Measurements from ENCODE around the gene AIMP1.
"Not testable (repeated sequence)": the region's sequence is repeated elsewhere in the genome, so short reads cannot be mapped to it uniquely, and the experiment has no call there.

The AIMP1 gene

DNA sequence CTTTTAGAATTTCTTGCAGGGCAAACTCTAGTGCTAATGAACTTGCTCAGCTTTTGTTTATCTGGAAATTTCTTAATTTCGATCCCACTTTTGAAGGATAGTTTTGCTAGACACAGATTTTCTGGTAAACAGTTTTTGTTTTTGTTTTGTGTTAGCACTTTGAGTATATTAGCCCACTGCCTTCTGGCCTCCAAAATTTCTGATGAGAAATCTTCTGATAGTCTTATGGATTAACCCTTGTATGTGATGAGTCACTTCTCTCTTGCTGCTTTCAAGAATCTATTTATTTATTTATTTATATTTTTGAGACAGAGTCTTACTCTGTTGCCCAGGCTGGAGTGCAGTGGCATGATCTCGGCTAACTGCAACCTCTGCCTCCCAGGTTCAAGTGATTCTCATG lies 79.2 kb downstream of the AIMP1 start:
- FAIRE-seq: no peak
- TF ChIP-seq POLR2A (IDR thresholded peaks at IDR 0.05; ENCODE audit: low read depth, low read length): no peak
- DNase-seq (ENCODE audit: insufficient read length, low spot score): no peak

DNA sequence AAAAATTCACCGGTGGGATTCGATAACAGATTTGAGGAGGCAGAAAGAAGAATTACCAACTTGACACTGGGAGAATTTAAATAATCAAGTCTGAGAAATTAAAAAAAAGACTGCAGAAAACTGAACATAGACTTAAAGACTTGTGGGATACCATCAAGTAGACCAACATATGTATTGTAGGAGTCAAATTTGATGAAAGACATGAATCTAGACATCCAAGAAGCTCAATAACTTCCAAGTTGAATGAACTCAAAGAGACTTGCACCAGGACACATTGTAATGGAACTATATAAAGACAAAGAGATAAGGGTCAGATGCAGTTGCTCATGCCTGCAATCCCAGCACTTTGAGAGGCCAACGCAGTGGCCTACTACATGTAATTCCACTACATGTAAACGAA lies 82.5 kb downstream of the AIMP1 start:
- not testable (repeated sequence) for FAIRE-seq; DNase-seq (ENCODE audit: insufficient read length, low spot score)

Data from H54 (cell line).